ENCODE results near the gene NPS.

NPS gene

GRCh38 chr10:127549009-127549408 lies at the start of gene NPS:
Gene NPS, plus strand, starts transcription at chr10:127549309. Its CDS starts 60 bp downstream, at chr10:127549369.
- DNase-seq = no peak

GRCh38 chr10:127500127-127500526 lies 49.0 kb upstream of the NPS start:
- no peak for DNase-seq

- no peak for DNase-seq
Measured at GRCh38 chr10:127506094-127506493, 43.0 kb upstream of the NPS start.

- DNase-seq = no peak
Measured at GRCh38 chr10:127522298-127522697, 26.8 kb upstream of the NPS start.

- DNase-seq = no peak
Measured at GRCh38 chr10:127523476-127523875, 25.6 kb upstream of the NPS start.

GRCh38 chr10:127524229-127524628 lies 24.9 kb upstream of the NPS start:
- no peak for DNase-seq

GRCh38 chr10:127524908-127525665 lies 24.0 kb upstream of the NPS start:
- peak; percentile 18 for DNase-seq

GRCh38 chr10:127525686-127526085 lies 23.4 kb upstream of the NPS start:
- DNase-seq = no peak

- DNase-seq = no peak
Measured at GRCh38 chr10:127526161-127526560, 22.9 kb upstream of the NPS start.

- DNase-seq = no peak
Measured at GRCh38 chr10:127527320-127527719, 21.8 kb upstream of the NPS start.

GRCh38 chr10:127527891-127528290 lies 21.2 kb upstream of the NPS start:
- DNase-seq = no peak

GRCh38 chr10:127532193-127532592 lies 16.9 kb upstream of the NPS start:
- DNase-seq = no peak

- DNase-seq = no peak
Measured at GRCh38 chr10:127532659-127533058, 16.4 kb upstream of the NPS start.

- no peak for DNase-seq
Measured at GRCh38 chr10:127534074-127534473, 15.0 kb upstream of the NPS start.

- DNase-seq = no peak
Measured at GRCh38 chr10:127534496-127534895, 14.6 kb upstream of the NPS start.

GRCh38 chr10:127535802-127536515 lies 13.2 kb upstream of the NPS start:
- no peak for DNase-seq

- DNase-seq = no peak
Measured at GRCh38 chr10:127536972-127537760, 11.9 kb upstream of the NPS start.

GRCh38 chr10:127537924-127538323 lies 11.2 kb upstream of the NPS start:
- no peak for DNase-seq

- DNase-seq = no peak
Measured at GRCh38 chr10:127548022-127548421, 1.1 kb upstream of the NPS start.

- no peak for DNase-seq
Measured at GRCh38 chr10:127550861-127551260, 1.8 kb downstream of the NPS start.

- DNase-seq = no peak
Measured at GRCh38 chr10:127552446-127552845, 3.3 kb downstream of the NPS start.

- no peak for DNase-seq
Measured at GRCh38 chr10:127553417-127553816, 4.3 kb downstream of the NPS start.

- no peak for DNase-seq
Measured at GRCh38 chr10:127556916-127557315, 7.8 kb downstream of the NPS start.

- no peak for DNase-seq
Measured at GRCh38 chr10:127561647-127562046, 12.5 kb downstream of the NPS start.
